GM19240 (cell line): ENCODE results near the gene MAP4K4.

ENCODE experiments used
- DNase-seq: peaks from one replicate; pipeline ENCODE4 v3.0.0; 2011; ENCODE audit warnings: low spot score; ENCODE audit not compliant: insufficient read length

MAP4K4 gene

DNA sequence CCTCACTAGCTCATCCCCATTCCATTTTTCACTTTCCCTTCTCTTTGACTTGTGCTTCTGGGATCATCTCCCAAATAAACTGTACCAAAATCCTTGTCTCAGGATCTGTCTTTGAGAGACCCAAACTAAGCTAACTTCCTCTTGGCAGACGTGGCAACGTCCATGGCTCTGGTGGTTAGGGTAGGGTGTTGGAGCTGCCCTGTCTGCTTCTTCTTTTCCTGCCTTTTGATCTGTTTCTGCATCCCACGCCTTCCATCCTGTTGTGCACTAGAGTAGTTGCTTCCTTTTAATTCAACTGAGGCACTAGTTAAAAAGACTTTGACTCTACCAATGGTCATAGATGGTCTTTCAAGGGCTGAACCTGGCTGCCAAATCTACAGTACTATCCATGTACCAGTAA lies 5.5 kb upstream of the MAP4K4 start:
- DNase-seq, result no peak

DNA sequence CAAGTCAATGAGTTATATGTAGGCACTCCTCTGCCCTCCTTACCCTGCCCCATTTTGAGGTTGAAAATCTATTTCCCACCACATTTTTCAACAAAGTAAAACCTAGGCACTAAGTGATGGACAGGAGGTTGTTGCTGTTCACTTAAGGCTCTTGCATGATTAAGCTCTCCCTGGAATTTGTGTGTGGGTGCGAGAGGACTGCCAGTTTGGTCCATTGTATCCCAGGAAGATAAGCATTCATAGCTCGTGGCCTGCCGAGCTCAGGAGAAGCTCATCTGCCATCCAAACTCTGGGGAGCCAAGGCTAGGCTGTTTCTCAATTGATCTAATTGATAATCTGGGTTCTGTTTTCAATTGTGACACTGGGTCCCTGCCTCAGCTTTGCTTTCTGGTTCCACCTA lies 4.7 kb upstream of the MAP4K4 start:
- DNase-seq, result no peak

DNA sequence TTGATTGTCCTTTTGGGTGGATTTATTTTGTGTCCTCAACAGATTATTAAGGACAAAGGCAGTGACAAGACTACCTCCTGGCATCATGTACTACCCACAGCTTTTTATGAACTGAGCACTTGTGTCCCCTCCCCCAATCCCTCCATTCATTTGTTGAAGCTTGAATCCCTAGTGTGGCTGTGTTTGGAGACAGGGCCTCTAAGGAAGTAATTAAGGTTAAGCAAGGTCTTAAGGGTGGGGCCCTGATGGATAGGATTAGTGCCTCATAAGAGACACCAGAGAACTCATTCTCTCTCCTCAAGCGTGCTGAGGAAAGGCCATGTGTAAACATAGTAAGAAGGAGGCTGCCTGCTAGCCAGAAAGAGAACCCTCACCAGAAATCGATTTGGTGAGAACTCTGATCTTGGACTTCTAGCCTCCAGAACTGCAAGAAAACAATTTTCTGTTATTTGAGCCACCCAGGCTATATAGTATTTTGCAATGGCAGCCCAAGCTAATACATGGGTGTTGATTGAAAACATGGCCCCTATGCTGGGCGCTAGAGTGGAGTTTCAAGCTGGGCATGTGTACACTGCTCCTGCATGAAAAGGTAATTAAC lies 3.4 kb upstream of the MAP4K4 start:
- no peak for DNase-seq

DNA sequence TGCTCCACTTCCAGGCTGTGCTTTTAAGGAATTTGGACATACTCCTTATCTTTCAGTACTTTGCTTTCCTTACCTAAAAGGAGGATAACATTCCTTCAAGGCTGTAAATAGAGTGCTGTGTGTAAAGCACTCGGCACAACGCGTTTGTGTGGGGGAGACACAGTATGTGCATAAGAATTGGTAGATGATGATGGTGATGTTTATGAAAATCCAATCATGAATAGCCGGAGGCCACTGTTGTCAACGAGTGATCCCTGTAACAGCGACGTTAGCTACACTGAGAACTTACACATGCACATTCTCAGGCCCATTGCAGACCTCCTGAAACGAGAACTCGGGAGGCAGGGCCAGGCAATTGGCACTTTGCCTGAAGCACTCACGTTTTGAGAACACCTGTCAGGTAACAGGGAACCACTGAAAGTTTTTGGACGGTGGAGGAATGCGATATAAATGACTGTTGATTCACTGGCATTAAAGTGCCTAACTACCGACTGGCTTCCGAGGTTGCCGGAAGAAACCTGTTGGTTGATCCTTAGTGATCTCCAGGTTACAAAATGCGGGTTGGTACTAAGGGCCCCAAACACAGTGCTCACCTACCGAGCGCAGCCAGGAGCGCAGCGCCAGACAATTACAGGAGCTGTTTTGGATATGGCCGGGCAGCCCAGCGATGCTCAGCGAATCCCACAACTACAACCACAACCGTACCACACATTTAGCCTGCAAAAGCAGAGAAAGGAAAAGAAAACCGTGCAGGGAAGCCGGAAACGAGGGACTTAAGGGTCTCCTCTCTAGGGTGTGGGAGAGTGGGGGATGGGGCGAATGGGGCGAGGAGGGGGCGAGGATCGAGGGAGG lies 1.0 kb upstream of the MAP4K4 start:
- no peak for DNase-seq

DNA sequence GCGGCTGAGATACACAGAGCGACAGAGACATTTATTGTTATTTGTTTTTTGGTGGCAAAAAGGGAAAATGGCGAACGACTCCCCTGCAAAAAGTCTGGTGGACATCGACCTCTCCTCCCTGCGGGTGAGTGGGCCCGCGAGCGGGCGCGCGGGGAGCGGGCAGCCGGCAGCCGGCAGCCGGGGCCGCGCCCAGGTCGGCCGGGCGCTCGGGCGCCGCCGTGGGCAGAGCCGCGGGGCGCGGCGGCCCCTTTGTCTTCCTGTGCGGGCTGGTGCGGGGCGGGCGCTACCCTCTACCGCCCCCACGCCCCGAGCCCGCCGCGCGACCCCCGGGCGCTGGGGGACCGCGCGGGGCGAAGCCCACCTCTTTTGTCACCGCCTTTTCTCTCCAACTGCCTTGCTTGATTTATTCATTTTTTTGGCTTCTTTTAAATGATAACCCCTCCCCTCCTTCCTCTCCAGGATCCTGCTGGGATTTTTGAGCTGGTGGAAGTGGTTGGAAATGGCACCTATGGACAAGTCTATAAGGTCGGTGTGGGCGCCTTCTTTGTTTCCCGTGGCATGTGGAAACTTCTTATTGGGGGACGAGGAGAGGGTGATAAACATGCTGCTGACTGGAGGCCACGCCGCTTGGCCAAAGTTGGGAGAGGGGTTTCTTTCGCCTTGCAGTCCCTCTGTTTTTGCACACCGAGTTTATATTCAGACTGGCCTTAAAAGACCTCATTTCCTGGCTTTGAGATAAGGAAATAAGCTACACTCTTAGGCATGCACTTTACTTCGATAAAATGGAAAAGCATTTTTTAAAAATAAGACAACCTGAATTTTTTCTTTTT lies 722 bp downstream of the MAP4K4 start:
- no peak for DNase-seq

DNA sequence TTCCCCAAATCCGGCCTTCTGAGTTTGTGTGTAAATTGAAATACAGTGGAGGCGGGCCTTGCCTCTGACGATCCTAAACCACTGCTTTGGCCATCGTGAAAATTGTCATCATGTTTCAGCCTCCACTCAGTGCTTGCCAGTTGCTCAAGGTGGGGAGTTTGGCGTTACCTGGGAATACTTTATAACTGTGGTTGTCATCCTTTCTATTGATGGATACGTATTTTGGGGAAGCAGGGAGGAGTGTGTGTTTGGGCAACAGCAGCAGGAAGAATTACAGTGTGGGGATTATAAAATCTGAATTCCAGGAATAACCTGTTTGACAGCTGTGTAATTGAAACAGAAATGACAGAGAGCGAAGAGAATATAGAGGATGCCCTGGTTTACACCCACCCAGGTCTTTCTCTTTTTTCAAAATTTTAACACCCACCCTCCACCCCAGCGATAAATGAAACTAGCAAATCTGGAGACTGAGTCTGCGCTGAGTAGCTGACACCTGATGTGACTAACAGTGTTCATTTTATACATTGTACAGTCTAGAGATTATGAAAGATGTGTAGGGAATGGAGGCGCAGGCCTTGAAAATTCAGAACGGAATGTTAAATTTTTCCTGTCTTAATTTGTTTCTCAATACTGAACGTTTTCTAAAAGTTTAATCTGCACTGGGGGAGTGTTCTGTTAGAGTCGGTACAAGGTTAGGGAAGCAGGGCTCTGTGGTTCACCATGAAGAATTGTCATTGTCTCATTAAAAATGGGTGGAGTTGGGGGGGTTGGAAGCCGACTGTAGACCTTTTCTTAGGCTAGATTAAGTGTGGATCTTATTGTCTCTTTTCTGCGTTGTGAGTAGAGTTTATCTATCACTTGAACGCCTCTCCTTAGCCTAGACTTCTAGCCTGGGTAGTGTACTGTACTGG lies 1.6 kb downstream of the MAP4K4 start:
- no peak for DNase-seq

DNA sequence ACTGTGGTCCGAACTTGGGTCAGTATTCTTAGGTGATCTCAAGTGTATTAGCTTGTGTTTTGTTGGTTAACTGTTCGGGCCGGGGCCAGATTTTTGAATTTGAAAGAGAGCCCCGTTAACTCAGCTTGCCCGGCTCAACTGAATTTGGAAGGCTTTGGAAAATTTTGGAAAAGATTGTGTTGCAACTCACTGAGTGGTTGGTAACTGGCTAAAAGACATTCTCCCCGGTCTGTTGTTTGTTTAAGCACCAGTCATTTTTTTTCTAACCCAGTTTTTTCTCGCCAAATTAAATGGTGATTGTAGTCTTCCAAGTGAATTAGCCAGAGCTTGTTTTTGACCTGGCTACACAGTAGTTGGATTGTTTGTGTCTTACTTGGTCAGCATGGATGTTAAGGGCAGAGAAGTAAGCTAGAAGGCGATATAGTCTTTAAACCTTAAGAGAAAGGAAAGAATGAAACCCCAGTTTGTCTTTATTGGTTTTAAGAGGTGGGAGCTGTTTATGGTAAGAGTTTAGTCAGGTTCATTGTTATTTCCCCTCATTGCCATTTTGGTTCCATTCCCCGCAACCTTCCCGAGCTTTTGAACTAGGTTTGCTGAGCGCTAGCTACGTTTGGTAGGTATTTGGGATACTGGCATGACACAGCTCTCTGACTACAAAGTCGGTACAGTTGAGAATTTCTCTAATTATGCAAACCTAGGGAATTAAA lies 2.4 kb downstream of the MAP4K4 start:
- no peak for DNase-seq

DNA sequence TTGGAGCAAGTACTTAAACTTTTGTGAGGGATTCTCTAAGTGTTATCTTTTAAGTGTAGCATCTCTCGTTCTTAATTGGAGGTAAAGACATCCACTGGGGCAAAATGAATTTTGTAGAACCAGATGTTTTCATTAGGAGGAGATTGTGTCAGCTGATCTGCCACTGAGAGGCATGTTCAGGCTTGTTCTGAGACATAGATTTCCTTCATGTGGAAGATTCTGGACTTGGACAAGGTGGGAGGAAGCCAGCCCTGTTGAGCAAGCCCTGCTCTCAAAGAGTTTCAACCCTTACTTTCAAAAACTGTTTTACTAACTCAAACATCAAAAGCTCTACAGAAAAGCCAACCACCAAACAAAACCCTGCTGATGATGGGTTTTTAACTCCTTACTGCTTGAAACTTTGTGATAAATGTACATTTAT lies 6.5 kb downstream of the MAP4K4 start:
- DNase-seq, result no peak

DNA sequence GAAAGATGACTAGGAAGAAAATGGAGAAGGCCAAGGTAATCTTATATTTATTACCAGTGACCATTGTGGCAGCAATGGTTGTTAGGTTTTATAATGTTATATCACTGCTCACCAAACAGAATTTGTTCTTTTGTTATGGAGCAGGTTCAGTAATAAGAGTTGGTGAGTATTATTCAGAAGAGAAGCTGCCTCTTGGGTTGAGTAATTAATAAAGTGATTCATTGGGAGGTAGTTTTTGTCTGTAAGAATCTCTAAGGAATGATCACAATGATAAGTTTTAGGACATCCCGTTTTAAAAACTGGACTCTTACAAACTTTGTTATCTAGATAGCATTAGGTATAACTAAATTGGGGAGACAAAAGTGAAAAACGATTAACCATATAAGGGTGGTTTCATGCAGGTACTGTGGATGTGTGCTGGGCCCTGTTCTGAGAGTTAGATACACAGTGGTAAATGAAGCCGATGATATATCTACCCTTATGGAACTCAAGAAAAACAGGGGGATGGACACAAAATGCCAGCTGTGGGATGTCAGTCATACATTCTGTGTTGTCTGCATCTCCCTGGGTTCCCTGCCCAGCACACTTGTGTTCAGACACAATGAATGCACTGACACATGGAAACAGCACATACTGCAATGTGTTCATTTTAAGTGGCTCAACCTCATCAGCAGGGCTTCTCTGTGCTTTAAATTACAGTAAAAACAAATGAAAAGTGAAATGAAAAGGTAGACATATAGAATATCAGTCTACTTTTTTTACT lies 7.5 kb downstream of the MAP4K4 start:
- no peak for DNase-seq

DNA sequence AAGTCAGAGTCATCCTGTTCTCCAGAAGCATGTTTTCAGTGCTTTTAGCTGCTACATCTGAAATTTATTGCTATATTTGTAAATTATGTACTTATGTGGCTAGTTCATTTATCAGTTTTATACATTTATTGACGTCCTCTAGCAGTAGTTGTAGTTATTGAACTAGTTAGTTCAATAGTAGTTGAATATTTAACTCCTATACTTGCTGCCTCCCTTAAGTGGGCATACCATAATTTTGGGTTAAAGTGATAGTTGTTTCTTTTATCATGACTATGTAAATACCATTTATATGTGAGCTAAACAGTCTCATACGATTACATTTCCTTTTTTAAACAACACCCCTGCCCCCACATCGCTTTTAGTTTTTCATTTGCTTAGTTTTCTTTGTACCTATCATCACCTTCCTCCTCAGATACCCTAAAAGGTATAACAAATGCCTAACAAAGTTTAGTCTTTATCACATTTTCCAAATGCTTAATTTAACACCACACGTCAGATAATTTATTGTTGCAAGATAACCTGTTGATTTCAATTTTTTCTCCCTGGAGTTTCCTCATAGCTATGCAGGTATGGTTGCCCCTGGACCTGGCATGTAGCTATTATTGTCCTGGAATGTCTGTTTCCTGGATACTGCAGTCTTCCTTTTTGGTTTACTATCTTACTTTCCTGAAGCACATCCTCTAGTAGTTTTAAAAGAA lies 8.8 kb downstream of the MAP4K4 start:
- DNase-seq, result no peak

DNA sequence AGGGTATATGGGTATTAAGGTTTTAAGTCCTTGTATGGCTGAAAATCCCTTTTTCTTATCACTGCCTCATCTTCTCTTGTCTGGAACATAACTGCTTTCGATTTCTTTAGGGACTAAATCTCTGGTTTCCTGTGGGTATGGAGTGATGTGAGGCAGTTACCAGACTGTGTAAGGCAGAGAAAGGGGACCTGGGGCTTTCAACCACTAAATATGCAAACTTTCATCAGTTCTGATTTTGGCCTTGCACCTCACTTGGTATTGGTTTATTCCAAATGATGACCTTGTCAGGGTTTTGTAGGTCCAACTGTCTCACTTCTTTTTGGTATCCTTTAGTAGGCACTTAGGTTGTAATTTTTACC lies 9.3 kb downstream of the MAP4K4 start:
- DNase-seq, result no peak

DNA sequence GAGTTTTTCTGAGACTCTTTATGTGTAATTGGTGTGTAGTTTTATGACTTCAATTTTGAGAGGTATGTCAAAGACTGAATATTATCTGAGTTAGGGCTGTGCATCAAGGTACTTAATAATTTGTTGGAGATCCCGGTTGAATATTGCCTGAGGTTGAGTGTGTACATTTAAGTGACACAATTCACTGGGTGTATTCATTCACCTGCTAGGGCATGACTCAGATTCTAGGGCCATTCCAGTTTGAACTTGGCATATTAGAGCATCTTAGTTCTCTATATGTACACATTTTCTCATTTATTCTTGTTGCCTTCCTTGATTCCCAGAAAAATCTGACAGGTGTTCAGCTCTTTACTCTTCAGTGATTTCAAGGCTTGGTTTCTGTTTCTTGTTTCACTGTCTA lies 12.5 kb downstream of the MAP4K4 start:
- DNase-seq, result no peak

DNA sequence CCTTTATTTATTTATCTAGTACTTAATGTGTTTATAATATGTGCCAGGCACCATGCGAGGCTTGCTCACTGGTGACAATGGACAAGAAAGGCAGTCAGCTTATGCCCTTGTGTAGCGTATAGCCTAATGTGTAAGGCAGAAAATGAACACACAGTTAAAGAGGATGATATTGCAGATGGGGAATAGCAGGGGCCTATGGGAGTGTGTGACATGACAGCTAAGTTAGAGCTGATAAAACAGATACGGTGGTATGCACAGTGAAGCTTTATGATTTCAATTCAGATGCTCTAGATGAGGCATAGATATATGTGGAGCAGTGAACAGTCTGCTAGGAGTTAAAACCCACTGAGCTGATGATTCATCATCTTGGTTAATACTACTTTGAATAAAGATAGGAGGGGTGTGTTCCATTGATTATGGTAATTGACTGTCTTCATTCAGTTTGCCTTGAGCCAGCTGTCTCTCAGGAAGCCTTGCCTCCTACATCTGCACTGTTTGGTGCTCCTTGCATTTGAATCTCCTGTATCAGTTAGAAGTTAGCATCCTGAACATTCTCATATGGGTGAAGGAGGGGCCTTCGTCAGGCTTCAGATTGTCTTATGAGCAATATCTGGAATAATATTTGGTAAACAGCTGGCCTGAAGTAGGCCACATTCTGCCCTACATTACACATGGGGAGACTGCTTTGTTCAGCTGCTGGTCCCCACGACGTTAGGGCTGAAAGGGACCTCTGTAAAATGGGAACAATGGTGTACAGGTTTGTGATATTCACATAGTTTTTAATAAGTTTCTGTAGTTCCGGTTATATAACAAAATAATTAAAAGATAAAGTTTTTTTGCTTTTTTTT lies 13.2 kb downstream of the MAP4K4 start:
- no peak for DNase-seq

DNA sequence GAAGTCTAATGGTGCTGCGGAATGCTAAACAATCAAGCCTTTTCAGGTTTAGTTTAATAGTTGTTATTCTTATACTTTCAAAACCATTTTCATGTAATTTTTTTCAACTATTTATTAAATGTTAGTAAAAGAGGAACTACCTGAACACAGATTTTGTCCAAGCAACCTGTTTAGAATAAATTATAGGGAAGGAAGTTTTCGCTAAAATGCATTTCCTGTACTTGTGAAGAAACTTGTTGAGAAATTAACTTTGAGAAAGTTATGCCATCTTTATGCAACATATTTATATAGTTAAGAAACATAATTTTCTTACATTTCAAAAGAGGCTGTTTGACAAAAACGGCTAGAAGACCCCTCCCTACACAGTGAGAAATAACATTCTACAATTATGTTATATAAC lies 16.6 kb downstream of the MAP4K4 start:
- no peak for DNase-seq

DNA sequence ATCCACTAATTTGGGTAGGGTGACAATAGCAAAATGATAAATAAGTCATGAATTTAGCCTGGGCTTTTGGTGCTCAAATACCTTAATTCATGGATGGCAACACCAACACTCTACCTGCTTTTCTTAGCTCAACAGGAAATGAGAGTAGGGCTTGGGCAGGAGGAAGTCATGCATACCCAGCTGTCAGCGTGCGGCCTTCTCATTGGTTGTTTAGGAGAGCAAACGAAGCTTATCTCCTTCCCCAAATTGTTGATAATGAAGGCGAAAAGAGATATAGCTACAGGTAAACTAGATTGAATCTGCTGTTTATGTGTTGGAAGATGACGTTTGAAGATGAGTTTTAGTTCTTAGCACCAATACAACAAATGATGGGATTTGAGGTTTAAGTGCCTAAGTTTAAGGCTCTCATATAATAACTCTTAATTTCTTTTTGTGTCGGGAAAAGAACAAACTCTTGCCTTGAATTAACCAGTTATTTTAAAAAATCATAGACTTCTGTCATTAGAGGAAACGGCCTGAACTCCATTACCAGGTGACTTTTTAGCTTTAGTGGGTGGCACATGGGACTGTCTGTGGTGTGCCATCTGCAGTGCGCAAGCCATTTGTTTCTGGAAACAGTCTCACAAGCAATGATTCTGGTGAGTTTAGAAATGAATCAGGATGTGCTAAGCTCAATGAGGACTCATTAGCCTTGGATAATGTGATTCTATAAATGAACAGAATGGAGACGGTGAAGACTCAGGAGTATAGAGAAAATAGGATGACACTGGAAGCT lies 19.8 kb downstream of the MAP4K4 start:
- no peak for DNase-seq

DNA sequence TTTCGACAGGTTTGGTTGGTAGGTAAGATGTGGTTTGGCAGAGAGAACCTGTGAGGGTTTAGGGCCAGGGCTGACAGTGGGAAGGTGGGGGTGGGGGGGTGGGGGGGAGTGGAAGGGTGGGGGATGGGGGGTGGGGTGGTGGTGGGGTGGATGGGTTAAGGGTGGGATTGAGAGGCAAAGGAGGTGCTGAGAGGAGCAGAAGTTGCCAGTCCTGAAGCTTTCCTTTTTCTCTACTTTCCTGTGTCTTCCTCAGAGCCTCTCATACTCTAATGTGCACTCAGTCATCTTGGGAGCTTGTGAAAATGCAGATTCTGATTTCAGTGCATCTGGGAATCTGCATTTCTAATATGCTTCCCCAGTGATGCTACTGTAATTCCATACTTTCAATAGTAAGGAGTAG lies 21.0 kb downstream of the MAP4K4 start:
- no peak for DNase-seq

DNA sequence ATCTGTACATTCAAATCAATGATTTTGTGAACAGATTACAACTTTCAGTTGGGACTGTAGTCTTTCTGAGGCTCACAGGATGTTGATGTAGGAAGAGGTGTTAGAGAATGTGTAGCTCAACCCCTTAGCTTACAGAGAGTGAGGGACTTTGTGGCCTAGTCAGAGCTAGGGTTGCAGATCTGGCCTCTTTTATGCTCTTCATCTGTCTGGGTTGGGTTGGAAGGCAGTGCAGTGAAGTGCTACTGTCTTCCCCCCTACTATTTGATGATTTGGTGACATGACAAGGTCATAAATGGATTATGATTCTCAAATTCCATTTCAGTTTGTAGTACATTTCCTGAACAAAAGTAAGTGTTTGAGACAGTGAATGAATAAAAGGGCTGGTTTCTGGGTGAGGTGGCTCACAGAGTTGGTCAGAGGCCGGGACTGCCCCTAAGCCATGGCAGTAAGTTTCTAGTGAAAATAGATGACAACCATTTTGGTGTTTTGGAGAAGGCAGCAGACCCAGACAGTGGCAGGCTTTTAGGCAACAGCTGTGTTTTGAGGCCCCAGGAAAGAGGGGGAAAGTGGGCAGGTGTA lies 21.6 kb downstream of the MAP4K4 start:
- DNase-seq, result no peak
